GM21360 (cell line): ENCODE data around the gene NOC4L.

Experiments
- ATAC-seq: cut with Tn5 transposase; IDR thresholded peaks from one replicate; pipeline ENCODE4 v1.9.1; 2021; ENCODE audit warnings: mild to moderate bottlenecking, moderate library complexity; ENCODE audit not compliant: unreplicated experiment

The NOC4L gene

GRCh38 chr12:132168311-132169031 is 24.2 kb downstream of the NOC4L start:
- no peak for ATAC-seq

DNA sequence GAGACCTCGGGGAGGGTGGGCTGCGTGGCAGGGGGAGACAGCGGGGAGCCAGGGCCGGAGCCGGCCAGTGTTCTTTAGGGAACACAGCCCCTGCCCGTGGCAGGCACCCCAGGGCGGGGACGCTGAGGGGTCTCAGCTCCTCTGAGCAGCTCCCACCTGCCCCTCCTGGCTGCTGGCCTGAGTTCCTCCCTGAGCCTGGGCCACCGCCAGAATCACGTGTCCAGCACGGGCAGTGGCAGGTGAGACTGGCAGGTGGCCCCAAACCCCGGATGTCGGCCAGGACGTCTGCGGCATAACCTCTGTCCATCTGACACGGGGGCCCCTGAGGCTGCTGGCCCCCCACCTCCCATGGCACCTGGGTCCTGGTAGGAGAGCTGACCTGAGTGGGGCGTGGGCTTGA is 25.1 kb downstream of the NOC4L start:
- ATAC-seq = no peak

- no peak for ATAC-seq
Observed at GRCh38 chr12:132170094-132170636, 25.9 kb downstream of the NOC4L start.

- no peak for ATAC-seq
Observed at GRCh38 chr12:132170637-132171292, 26.5 kb downstream of the NOC4L start.

DNA sequence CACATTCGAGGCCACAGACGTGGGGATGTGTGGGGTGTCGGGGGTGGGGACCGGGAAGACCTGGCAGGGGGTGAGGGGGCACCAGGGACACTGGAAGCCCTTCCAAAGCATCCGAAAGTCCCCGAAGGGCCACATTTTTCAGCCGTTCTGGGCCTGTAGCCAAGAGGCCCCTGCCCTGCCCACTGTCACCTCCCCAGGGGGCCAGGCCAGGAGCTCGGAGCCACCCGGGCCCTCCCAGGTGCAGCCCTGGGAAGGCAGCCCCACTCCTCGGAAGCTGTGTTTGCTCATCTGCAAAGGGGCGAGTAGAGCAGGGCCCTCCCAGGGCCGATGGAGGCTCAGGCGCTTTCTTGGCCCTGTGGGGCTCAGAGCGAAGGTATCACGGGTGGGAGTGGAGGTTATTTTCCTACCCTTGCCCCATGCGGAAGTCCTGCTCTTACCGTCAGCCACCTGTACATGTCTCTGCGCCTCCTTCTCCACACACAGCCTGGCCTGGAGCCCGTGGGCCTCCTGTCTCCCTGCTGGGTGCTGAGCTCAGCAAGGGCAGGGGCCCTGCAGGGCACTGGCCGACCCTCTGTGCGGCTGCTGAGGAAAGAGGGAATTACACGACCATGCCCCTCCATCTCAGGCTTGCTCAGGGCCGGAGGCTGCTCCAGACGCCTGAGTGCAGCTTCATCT is 27.2 kb downstream of the NOC4L start:
- ATAC-seq = no peak

- no peak for ATAC-seq
Observed at GRCh38 chr12:132171968-132172521, 27.8 kb downstream of the NOC4L start.

DNA sequence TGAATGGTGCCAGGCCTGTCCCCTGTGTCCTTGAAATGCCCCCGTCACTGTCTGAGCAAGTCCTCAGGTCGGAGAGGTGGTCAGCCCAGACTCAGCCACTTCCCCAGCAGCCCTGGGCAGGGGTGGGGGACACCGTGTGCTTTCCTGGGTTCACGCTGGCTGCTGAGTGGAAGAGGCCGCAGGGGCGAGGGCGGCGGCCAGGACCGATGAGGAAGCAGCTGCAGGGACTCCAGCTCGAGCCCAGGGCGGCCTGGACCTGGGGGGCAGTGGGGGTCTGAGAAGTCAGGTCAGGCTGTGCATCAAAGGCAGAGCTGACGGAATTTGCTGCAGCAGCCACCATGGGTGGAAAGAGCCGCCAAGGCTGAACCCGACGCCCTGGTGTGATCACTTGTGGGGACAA is 28.4 kb downstream of the NOC4L start:
- ATAC-seq = no peak

DNA sequence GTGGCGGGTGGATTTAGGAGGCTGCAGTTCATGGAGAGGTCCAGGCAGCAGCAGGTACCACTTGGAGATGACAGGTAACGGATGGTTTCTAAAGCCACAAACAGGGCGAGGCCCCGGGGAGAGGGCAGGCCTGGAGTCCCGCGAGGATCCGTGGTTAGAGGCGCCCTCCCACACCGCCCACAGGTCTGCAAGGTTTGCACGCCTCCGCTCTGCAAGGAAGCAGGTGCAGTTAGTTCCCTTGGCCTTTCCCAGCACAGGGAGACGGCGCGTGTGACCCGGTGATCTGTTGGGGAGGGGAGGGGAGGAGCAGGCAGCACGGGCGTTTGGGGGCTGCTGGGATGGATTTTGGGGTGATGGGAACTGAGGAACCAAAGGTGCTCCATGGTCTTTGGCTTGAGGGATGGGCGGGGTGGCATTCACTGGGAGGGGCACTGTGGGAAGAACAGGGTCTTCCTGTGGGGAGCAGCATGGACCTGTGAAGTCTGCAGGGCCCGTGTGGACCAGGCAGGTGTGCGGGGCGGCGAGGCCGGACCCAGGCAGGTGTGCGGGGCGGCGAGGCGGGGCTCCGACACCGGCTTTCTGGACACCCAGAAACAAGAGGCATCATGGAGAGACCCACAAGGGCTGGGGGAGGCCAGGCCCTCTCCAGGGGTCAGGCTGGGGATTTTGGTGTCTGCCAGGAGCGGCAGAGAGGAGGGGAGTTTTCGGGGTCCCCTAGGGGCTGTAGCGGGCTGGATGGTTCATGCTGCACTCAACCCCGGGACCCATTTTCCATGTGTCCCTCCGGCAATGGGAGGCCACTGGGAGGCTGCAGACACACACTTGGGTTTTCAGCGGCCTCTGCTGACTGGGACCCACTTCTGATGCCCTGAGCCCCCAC is 29.1 kb downstream of the NOC4L start:
- ATAC-seq = no peak

DNA sequence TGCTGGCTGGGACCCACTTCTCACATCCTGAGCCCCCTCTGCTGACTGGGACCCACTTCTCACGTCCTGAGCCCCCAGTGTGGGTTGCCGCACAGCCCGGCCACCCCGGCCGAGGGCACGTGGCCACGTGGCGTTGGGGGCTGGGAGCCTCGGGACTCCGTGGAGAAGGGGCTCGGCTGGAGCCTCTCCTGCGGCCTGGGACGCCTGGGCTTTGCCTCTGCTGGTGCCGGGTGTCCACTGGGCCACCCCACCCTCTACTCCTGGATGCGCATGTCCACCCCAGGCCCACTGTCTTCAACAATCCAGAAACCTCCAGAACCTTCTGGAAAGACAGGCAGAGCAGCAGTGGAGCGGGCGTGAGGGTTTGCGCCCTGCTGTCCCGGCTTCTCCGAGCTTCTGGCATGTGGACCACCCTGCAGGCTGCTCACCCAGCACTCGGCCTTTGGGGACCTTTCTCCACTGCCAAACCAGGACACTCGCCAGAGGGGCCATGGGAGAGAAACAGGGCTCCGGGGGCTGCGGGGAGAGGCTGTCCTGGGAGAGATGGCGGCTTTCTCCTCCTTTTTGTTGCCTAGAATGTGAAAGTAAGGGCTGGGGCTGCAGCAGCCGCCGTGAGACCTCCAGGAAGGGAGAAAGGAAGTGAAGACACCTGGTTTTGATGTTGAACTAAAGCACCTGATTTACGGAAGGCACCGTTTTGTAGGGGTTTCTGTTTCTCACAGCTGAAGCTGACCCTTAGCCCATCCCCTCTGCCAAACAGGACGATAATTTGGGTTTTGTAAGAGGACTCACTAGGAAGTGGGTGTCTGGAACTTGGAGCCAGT is 30.0 kb downstream of the NOC4L start:
- no peak for ATAC-seq

GRCh38 chr12:132174839-132175490 is 30.7 kb downstream of the NOC4L start:
- ATAC-seq = no peak

DNA sequence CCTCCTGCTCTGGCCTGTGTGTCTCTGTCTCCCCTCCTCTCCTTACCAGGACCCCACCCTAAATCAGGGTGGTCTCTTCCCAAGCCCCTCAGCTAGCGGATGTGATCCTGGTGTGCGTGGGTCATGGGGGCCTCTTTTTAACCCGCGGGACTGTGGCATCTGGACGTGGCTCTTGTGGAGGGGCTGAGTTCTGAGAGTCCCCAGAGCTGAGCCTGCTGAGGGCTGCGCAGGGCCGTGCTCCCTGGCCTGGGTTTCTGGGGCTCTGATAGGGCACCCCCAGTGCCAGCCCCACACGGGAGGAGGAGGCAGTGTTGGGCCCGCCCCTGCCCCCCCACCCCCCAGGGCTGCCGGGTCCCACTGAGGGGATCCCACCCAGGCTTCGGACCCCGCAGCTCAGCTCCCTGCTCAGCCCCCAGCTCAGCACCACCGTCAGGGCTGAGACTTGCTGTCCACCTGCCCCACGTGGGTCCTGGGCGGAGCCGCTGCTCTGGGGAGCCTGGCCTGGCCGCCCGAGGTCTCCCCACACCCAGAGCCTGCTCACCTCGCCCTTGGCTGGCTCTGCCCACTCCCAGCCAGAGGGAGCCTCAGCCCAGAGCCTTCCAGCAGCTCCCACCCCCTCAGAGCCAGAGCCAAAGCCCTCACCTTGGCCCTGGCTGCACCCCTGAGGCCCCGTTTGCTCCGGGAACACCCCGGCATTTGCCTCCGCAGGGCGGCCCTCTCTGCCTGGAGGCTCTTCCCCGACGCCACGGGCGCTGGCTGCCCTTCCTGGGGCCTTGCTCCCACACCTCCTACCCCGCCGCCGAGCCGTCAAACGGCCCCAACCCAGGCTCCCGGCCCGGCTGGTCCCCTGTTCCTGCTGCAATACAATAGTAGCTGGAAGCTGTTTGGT is 31.5 kb downstream of the NOC4L start:
- ATAC-seq = no peak

DNA sequence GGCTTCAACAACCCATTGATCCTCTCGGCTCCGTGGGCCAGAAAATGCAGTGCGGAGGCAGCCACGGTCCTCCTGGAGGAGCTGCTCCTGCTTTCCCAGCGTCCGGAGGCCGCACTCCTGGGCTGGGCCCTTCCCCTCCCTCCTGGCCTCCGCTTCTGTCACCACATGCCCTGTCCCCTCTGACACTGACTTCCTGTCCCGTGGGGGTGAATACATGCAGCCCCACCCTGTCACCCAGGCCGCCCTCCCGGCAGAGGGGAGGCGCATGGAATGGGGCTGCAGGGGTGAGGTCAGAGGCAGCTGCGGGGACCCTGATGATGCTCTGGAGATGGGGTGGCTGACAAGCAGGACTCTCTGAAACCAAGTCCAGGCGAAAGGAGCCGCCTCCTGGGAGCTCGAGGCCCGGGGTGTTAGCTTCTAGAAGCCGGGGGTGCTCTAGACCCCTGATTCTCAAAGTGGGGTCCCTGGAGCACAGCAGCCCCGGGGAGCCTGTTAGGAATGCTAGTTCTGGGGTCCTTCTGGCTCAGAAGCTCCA is 32.2 kb downstream of the NOC4L start:
- ATAC-seq = no peak

DNA sequence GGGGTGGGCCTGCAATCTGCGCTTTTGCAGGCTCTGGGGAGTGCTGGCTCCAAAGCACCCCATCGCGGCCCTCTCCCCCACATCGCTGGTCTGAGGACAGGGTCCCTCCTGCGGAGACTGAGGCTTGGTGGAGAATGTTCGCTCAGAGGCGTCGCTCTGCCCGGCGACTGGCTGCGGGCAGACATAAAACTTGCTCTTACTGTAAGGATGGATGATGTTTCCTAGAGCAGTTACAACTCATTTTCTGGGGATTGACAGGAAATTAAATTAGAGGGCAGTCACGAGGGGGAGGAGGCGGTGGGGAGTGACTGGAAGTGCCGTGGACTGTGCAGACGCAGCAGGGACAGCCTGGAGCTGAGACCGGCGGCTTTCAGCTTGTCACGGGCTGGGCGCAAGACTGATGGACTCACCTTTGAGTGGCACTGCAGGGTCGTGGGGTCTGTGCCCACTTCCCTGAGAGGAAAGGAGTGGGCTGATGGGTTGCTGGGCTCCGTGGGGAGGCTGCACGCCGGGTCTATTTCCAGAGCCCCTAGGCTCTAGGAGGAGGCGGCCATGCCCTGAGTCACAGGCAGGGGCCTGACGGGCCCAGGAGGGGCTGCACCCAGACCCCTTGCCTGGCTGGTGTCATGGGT is 32.8 kb downstream of the NOC4L start:
- no peak for ATAC-seq

- no peak for ATAC-seq
Observed at GRCh38 chr12:132178316-132178715, 34.1 kb downstream of the NOC4L start.

- ATAC-seq = no peak
Observed at GRCh38 chr12:132178801-132179401, 34.6 kb downstream of the NOC4L start.

DNA sequence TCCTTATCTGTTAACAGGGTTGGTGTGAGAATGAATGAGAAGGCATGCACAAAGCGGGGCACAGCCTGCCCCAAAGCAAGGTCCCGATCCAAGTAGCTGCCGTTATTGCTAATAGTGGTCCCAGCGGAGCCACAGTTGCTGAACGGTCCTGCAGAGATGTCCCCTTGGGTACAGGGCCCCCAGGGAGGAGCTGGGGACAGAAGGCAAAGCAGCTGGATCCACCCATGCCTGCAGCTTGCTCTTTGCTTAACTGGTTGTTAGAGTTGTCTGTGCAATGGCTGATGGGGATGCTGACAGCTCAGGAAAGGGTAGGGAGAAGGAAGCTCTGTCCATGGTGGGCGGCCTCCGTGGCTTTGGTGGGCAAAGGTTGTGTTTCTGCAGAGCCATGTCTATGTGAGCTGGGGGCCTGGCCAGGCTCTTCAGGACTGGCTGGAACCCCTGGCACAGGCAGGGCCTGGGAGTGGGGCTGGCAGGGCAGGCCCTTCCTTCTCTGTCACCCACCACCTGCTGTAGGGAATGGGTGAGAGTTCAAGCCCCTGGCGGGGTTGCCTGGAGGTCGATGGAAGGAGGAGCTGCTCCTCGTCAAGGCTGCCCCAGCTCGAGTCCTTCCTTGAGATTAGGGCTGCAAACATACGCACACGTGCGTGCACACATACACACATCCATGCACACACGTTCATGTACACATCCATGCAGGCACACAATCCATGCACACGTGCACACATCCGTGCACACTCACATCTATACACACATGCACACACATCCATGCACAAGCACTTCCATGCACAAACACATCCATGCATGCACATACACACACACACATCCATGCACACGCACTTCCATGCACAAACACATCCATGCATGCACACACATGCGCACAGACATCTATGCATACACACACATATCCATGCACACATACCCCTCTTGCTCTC is 35.4 kb downstream of the NOC4L start:
- no peak for ATAC-seq
